ENCODE data around the gene SNX4.
"Not testable (repeated sequence)": the region's sequence is repeated elsewhere in the genome, so short reads cannot be mapped to it uniquely, and the experiment has no call there.

The SNX4 gene

GRCh38 chr3:125519678-125520562 lies at the start of gene SNX4:
Gene SNX4, minus strand, starts transcription at chr3:125520202. Its CDS starts 30 bp downstream, at chr3:125520172.
- TF ChIP-seq, protein P1, sequence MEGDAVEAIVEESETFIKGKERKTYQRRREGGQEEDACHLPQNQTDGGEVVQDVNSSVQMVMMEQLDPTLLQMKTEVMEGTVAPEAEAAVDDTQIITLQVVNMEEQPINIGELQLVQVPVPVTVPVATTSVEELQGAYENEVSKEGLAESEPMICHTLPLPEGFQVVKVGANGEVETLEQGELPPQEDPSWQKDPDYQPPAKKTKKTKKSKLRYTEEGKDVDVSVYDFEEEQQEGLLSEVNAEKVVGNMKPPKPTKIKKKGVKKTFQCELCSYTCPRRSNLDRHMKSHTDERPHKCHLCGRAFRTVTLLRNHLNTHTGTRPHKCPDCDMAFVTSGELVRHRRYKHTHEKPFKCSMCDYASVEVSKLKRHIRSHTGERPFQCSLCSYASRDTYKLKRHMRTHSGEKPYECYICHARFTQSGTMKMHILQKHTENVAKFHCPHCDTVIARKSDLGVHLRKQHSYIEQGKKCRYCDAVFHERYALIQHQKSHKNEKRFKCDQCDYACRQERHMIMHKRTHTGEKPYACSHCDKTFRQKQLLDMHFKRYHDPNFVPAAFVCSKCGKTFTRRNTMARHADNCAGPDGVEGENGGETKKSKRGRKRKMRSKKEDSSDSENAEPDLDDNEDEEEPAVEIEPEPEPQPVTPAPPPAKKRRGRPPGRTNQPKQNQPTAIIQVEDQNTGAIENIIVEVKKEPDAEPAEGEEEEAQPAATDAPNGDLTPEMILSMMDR (conservative IDR thresholded peaks at IDR 0.05; ENCODE audit: low read depth), result no peak
- POLR2A ChIA-PET (ENCODE audit: low non-redundant PET), result interaction anchor here (0.6 to 0.8 kb wide), 2 partner anchors 14 to 72 kb away, joined by 3 to 5 read pairs; no protein-coding TSS in a partner anchor
- peak; percentile 82 for DNase-seq (ENCODE audit: low spot score)
- peak within 1 kb of the TSS; percentile 74 for H3K27ac ChIP-seq
- CTCF ChIA-PET, result no interaction called here

- CTCF ChIA-PET, result no interaction called here
- DNase-seq (ENCODE audit: low spot score), result peak; percentile 3
- TF ChIP-seq, protein P1 (conservative IDR thresholded peaks at IDR 0.05; ENCODE audit: low read depth), result no peak
- POLR2A ChIA-PET (ENCODE audit: low non-redundant PET), result no interaction called here
- no peak overlapping the region for H3K27ac ChIP-seq
These were observed 36.3 kb upstream of the SNX4 start for GRCh38 chr3:125556314-125556713.

DNA sequence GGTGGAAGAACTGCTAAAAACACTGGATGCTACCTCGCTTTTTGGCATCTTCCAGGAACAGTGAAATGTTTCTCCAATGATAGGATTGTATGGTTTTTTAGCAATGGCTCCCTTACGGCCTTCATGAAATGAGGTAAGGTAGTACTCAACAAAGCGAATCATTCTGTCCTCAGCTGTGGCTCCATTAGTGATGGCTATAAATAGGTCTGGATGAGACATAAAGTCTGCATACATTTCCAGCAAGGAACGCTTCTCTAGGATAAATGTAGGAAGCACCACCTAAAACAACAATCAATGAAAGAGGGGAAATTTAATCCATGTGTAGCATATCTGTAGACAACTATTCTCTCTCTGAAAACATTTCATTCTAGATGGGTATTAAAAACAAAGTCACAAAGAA lies 32.4 kb upstream of the SNX4 start:
- POLR2A ChIA-PET (ENCODE audit: low non-redundant PET), result no interaction called here
- DNase-seq (ENCODE audit: low spot score), result no peak
- CTCF ChIA-PET, result no interaction called here
- no peak overlapping the region for H3K27ac ChIP-seq
- TF ChIP-seq, protein P1 (conservative IDR thresholded peaks at IDR 0.05; ENCODE audit: low read depth), result no peak

GRCh38 chr3:125528920-125529319 lies 8.9 kb upstream of the SNX4 start:
- TF ChIP-seq, protein P1 (conservative IDR thresholded peaks at IDR 0.05; ENCODE audit: low read depth), result no peak
- ChIA-PET POLR2A (ENCODE audit: low non-redundant PET) (no interaction called here), CTCF (interaction anchor here (0.7 kb wide), 1 partner anchor 13 kb away, joined by 3 read pairs; no protein-coding TSS in a partner anchor)
- H3K27ac ChIP-seq, result no peak overlapping the region
- DNase-seq (ENCODE audit: low spot score), result no peak

DNA sequence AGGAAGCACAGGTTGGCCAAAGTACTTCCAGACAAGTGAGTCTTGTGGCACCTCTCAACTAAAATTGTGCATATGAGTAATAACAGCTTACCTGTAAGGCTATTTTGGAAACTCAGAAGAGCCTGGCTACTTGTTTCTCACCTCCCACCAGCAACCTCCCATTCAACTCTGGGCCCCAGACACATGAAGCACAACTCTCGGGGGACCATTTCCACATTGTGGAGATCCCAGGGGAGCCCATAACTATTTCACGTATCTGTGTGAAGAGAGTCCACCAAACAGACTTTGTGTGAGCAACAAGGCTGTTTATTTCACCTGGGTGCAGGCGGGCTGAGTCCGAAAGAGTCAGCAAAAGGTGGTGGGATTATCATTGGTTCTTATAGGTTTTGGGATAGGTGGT lies 5.2 kb upstream of the SNX4 start:
- POLR2A ChIA-PET (ENCODE audit: low non-redundant PET), result no interaction called here
- TF ChIP-seq, protein P1 (conservative IDR thresholded peaks at IDR 0.05; ENCODE audit: low read depth), result no peak
- no peak overlapping the region for H3K27ac ChIP-seq
- CTCF ChIA-PET, result no interaction called here
- DNase-seq (ENCODE audit: low spot score), result no peak

DNA sequence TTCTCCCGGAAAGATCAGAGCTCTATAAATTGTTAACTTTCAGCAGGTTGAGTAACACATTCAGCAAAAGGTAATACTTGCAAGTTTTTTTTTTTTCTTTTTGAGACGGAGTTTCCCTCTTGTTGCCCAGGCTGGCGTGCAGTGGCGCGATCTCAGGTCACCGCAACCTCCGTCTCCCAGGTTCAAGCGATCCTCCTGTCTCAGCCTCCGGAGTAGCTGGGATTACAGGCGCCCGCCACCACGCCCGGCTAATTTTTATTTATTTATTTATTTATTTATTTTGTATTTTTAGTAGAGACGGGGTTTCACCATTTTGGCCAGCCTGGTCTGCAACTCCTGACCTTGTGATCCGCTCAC lies 539 bp upstream of the SNX4 start:
- CTCF ChIA-PET, result not testable (repeated sequence)
- POLR2A ChIA-PET (ENCODE audit: low non-redundant PET), result interaction anchor here (0.6 to 0.8 kb wide), 2 partner anchors 15 to 71 kb away, joined by 3 to 5 read pairs; no protein-coding TSS in a partner anchor
- H3K27ac ChIP-seq, result peak overlapping the region; percentile 74

GRCh38 chr3:125515421-125515820 lies 4.6 kb downstream of the SNX4 start:
- ChIA-PET POLR2A (ENCODE audit: low non-redundant PET) (no interaction called here), CTCF (no interaction called here)
- no peak for DNase-seq (ENCODE audit: low spot score)
- TF ChIP-seq, protein P1 (conservative IDR thresholded peaks at IDR 0.05; ENCODE audit: low read depth), result no peak
- H3K27ac ChIP-seq, result no peak overlapping the region

More for the DNA sequence above, 539 bp upstream of the SNX4 start:
- DNase-seq (ENCODE audit: low spot score), result not testable (repeated sequence)

Measured in RWPE1 (cell line).